DMS114 treated with DMSO at 0.1 percent for 48 hours (cell line): Measurements from ENCODE around the gene BPIFB1.

ENCODE experiments used
- DNase-seq: peaks from one replicate; lab custom pipeline; 2025; ENCODE audit not compliant: unreplicated experiment; lab: John Stamatoyannopoulos, UW

The BPIFB1 gene

DNA sequence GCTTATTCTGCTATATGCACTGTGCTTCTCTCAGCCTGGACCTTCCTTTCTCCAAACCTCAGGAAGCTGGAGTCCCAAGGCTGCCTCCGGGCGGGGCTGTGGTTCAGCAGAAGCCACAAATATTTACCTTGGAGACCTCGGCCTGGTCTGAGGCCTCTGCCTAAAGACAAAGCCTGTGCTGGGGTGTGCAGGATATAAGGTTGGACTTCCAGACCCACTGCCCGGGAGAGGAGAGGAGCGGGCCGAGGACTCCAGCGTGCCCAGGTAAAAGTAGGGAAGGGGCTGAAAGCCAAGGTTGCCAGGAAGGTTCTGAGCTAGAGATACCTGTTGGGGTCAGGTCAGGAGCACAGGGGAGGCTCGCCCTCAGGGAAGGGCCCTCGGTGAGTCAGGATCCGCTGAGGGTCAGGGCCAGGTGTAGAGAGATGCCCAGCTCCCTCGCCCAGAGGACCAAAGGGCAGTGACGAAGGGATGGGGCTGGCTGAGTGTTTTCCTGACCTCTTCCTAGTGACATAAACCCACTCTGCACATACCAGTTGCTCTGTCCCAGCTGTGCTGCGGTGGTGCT, at the start of gene BPIFB1:
Gene BPIFB1, plus strand, starts transcription at position 224 of the 565 bp plus-strand sequence. CDS start 2,860 bp downstream, outside the sequence.
- DNase-seq: no peak

GRCh38 chr20:33234050-33234449, 49.0 kb upstream of the BPIFB1 start:
- no peak for DNase-seq

- DNase-seq: no peak
These were observed 47.3 kb upstream of the BPIFB1 start, which contains the start of gene BPIFA1 for GRCh38 chr20:33235696-33236095. Gene BPIFA1, plus strand, starts transcription at chr20:33235996. Its CDS starts 1,716 bp downstream, at chr20:33237712.

DNA sequence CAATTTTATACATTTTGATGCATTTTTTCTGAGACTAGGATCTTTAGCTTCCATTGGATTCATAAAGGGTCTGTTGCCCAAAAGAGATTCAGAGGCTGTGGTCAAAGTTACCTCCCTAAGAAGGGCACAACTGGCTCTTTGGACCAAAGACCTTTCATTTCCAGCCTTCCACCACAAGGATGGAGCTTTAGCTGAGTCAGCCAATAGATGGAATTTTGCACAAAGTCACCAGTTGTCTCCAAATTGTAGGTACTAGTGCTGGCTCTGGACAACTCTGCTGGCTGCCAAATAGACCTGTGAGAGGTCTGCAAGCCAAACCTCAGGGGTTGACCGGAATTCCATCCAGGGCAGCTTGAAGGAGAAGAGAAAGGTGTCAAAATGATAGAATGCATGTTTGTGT, 46.7 kb upstream of the BPIFB1 start:
- DNase-seq: no peak

- DNase-seq: no peak
These were observed 45.0 kb upstream of the BPIFB1 start for GRCh38 chr20:33237989-33238388.

DNA sequence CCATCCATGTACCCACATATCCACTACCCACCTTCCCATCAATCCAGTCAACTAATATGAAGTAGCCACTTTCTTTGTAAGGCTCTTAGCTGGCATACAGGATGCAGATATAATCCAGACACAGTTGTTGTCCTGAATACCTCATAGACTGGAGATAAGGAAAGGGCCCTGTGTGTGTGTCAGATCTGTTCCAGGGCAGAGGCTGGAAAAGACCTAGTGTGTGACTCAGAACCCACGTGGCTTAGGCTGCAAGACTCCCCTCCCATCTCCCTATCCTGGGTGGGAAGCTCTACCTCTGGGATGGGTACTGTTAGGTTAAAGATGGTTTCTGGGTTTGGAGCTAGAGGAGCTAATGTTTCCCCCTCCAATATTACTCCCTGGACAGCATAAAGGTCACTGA, 43.6 kb upstream of the BPIFB1 start:
- DNase-seq: no peak

- DNase-seq: no peak
These were observed 42.9 kb upstream of the BPIFB1 start for GRCh38 chr20:33239979-33240736.

DNA sequence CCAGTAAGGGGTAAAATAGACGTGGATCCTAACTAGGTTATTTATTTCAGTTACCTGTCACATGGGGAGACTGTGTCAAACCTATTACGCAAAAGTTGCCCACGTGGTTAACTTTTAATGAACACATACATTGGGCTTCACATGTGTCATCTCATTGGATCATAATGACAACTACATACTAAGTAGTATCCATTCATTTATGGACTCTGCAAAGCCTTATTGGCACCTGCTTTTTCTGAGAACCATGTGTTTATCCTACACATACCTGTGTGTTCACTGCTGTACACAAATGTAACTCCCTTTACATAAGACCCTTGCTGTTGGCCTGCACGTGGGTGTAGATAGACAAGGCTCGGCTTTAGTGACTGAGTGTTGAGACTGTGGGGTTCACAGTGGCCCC, 42.1 kb upstream of the BPIFB1 start:
- no peak for DNase-seq

GRCh38 chr20:33242319-33243100, 40.5 kb upstream of the BPIFB1 start:
- no peak for DNase-seq

GRCh38 chr20:33246077-33246476, 36.9 kb upstream of the BPIFB1 start:
- DNase-seq: no peak

GRCh38 chr20:33249456-33249855, 33.6 kb upstream of the BPIFB1 start:
- no peak for DNase-seq

- no peak for DNase-seq
These were observed 32.3 kb upstream of the BPIFB1 start for GRCh38 chr20:33250666-33251065.

GRCh38 chr20:33251496-33251895, 31.5 kb upstream of the BPIFB1 start:
- DNase-seq: no peak

DNA sequence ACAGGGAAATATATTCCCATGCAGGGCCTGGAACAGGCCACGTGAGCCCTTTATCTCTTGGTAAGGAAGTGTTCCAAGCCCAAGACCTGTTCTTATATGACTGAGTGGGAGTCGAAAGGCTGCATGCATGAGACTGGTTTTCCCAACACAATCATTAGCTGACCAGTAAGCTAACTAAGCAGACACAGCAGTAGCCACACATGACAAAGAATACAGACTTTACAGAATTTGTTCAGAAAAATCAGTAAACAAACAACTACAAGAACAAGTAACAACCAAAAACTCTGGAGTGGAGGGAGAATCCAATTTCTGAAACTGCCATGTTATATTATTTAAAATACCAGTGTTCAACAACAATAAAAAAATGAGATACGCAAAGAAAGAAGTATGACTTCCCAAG, 30.6 kb upstream of the BPIFB1 start:
- DNase-seq: no peak

GRCh38 chr20:33255005-33255404, 28.0 kb upstream of the BPIFB1 start:
- no peak for DNase-seq

GRCh38 chr20:33257237-33257636, 25.8 kb upstream of the BPIFB1 start:
- no peak for DNase-seq

DNA sequence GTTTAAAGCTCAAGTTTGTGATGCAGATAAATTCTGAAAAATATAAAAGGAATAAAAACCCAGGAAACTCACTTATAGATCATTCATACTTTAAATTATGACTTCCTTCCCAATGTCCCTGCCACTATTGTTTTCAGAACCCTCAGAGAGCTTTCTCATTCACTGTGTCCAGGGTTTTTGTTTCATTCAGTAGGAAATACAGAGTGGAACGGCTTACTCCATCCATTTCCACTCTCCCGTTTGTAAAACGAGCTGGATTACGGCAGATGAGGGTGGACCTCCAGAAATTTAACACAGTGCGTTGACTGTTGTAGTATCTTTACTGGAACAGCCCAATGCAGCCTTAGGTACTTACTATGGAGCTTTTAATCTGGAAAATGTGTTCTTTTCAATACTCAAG, 23.6 kb upstream of the BPIFB1 start:
- no peak for DNase-seq

- no peak for DNase-seq
These were observed 21.5 kb upstream of the BPIFB1 start for GRCh38 chr20:33261465-33261864.

DNA sequence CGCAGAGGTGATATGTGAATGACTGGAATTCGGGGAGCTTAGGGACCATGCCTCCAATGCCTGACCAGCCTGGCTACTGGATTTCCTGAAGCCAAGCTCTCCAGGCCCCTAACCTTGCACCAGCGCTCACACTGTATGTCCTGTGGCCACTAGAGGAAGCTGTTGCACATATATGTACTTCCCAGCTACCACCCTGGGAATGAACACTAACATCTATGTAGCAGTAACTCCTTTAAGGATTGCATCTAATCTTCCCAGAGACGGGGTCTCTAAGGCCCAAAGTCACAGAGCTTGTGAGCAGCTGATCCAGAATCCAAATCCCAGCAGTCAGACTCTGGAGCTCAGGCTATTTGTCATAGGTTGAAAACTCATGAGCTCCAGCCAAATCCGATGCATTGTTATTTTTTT, 20.4 kb upstream of the BPIFB1 start:
- DNase-seq: peak; percentile 21

- DNase-seq: no peak
These were observed 19.2 kb upstream of the BPIFB1 start for GRCh38 chr20:33263784-33264183.

- no peak for DNase-seq
These were observed 15.3 kb upstream of the BPIFB1 start for GRCh38 chr20:33267701-33268100.
